GM19328 (cell line): ENCODE data around the gene DEFB124.
"Not testable (repeated sequence)": the region's sequence is repeated elsewhere in the genome, so short reads cannot be mapped to it uniquely, and the experiment has no call there.

Source experiments
- ATAC-seq: cut with Tn5 transposase; IDR thresholded peaks from one replicate; pipeline ENCODE4 v1.9.1; 2021; ENCODE audit warnings: mild to moderate bottlenecking, moderate library complexity; ENCODE audit not compliant: unreplicated experiment

The DEFB124 gene

DNA sequence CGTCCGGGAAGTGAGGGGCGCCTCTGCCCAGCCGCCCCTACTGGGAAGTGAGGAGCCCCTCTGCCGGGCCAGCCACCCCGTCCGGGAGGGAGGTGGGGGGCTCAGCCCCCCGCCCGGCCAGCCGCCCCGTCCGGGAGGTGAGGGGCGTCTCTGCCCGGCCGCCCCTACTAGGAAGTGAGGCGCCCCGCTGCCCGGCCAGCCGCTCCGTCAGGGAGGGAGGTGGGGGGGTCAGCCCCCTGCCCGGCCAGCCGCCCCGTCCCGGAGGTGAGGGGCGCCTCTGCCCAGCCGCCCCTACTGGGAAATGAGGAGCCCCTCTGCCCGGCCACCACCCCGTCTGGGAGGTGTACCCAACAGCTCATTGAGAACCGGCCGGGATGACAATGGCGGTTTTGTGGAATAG, 47.4 kb downstream of the DEFB124 start:
- ATAC-seq, result not testable (repeated sequence)

DNA sequence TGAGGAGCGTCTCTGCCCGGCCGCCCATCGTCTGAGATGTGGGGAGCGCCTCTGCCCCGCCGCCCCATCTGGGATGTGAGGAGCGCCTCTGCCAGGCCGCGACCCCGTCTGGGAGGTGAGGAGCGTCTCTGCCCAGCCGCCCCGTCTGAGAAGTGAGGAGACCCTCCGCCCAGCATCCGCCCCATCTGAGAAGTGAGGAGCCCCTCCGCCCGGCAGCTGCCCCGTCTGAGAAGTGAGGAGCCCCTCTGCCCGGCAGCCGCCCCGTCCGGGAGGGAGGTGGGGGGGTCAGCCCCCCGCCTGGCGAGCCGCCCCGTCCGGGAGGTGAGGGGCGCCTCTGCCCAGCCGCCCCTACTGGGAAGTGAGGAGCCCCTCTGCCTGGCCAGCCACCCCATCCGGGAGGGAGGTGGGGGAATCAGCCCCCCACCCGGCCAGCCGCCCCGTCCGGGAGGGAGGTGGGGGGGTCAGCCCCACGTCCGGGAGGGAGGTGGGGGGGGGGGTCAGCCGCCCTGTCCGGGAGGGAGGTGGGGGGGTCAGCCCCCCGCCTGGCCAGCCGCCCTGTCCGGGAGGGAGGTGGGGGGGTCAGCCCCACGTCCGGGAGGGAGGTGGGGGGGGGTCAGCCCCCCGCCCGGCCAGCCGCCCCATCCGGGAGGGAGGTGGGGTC, 47.9 kb downstream of the DEFB124 start:
- not testable (repeated sequence) for ATAC-seq

DNA sequence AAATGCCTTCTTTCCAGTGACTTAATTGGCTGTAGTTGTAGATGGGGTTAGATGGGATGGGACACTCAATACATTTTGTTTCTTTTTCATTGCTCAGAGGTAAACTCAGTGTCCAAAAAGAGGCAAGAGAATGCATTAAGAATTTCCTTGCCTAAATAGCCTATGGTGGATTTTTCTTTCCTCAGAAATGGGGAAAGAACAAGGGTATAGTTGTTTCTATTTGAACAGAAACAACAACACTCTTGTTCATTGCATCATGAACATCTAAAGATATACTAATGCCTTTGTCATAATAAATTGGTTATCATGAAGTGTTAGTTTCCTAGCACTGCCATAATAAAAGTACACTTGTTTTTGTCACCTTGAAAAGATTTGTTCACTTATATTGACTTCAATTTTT, 49.1 kb downstream of the DEFB124 start:
- ATAC-seq, result no peak

DNA sequence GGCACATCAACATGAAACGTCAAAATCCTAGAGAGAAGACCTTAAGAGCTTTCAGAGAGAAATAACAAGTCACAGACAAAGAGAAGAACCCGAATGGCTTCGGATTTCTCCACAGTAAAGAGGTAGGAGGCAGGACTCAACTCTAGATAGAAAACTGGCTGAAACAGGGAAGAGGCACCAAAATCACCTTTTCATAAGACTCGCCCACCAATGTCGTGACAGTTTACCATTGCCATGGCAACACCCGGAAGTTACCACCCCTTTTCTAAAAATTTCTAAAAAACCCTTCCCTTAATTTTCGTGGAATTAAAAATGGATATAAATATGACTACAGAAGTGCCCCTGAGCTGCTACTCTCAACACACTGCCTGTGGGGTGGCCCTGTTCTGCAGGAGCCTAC, 56.6 kb downstream of the DEFB124 start:
- no peak for ATAC-seq

DNA sequence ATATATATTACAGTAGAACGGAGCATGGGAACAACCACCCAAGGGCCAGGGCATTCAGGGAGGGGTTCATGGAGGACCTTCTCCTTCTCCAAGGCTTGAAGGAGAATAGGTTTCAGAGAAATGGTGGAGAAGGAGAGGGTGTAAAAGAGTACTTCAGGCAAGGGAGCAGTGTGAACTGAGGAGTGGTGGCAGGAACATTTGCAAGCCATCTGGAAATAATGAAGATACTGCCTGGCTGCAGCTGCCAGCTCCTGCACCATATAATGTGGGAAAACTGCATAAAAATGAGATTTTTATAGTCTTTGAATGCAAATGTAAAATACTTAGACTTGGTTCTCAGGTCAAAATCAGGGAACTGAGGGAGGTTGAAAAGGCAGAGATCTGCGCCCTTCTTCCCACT, 59.3 kb downstream of the DEFB124 start:
- no peak for ATAC-seq
